GM19193 (cell line): ENCODE data around the gene MSI2.

Source experiments
- POLR2A ChIP-seq: IDR thresholded peaks from 4 replicates; pipeline ENCODE4 v1.6.1; 2011; ENCODE audit not compliant: insufficient read depth, insufficient read length; ENCODE audit errors: extremely low read depth

MSI2 gene

GRCh38 chr17:57691939-57692338 lies 435.6 kb downstream of the MSI2 start:
- TF ChIP-seq POLR2A: no peak

- no peak for TF ChIP-seq POLR2A
Observed at GRCh38 chr17:57692770-57693169, 436.4 kb downstream of the MSI2 start.

- TF ChIP-seq POLR2A: no peak
Observed at GRCh38 chr17:57694051-57694450, 437.7 kb downstream of the MSI2 start.

GRCh38 chr17:57696050-57696449 lies 439.7 kb downstream of the MSI2 start:
- no peak for TF ChIP-seq POLR2A

GRCh38 chr17:57697197-57697596 lies 440.9 kb downstream of the MSI2 start:
- TF ChIP-seq POLR2A: no peak

GRCh38 chr17:57697891-57698711 lies 441.8 kb downstream of the MSI2 start:
- no peak for TF ChIP-seq POLR2A

GRCh38 chr17:57699751-57700219 lies 443.5 kb downstream of the MSI2 start:
- TF ChIP-seq POLR2A: no peak

- TF ChIP-seq POLR2A: no peak
Observed at GRCh38 chr17:57701124-57701523, 444.8 kb downstream of the MSI2 start.

- TF ChIP-seq POLR2A: no peak
Observed at GRCh38 chr17:57703273-57703672, 446.9 kb downstream of the MSI2 start.

GRCh38 chr17:57704448-57704847 lies 448.1 kb downstream of the MSI2 start:
- no peak for TF ChIP-seq POLR2A

- TF ChIP-seq POLR2A: no peak
Observed at GRCh38 chr17:57705921-57706695, 449.8 kb downstream of the MSI2 start.

- no peak for TF ChIP-seq POLR2A
Observed at GRCh38 chr17:57706761-57707160, 450.4 kb downstream of the MSI2 start.

- TF ChIP-seq POLR2A: no peak
Observed at GRCh38 chr17:57707892-57708291, 451.6 kb downstream of the MSI2 start.

GRCh38 chr17:57708410-57708809 lies 452.1 kb downstream of the MSI2 start:
- TF ChIP-seq POLR2A: no peak

- TF ChIP-seq POLR2A: no peak
Observed at GRCh38 chr17:57713140-57713539, 456.8 kb downstream of the MSI2 start.

- TF ChIP-seq POLR2A: no peak
Observed at GRCh38 chr17:57714665-57715180, 458.4 kb downstream of the MSI2 start.

- TF ChIP-seq POLR2A: no peak
Observed at GRCh38 chr17:57715981-57716380, 459.7 kb downstream of the MSI2 start.

GRCh38 chr17:57718878-57719277 lies 462.6 kb downstream of the MSI2 start:
- TF ChIP-seq POLR2A: no peak
